Thyroid gland (tissue), 4 donors: ENCODE measurements around the gene FCHSD2.

Experiments used
- CTCF ChIP-seq, 6 experiments: fragments of 200-600 bp in 3 of 6; fragments of 450-650 bp in 3 of 6; sonication (generic) in 3 of 6; IDR thresholded peaks; one replicate each; pipeline ENCODE4 v1.5.1; 2016 to 2019; ENCODE audit warnings: antibody characterized with exemption in 6 of 6, mild to moderate bottlenecking in 2 of 6, inconsistent platforms in 1 of 6, moderate library complexity in 1 of 6
- POLR2A ChIP-seq, 2 donors: fragments of 450-650 bp; IDR thresholded peaks; one replicate each; pipeline ENCODE4 v1.6.1; 2017; ENCODE audit warnings: antibody characterized with exemption in 2 of 2, mild to moderate bottlenecking in 2 of 2, moderate library complexity in 1 of 2

- TF ChIP-seq POLR2A (IDR thresholded peaks at IDR 0.05) = no peak
- no peak for TF ChIP-seq CTCF (IDR thresholded peaks at IDR 0.05)
Measured at GRCh38 chr11:72932132-72932570, 210.0 kb downstream of the FCHSD2 start.
